Liver (tissue), 3 donors: ENCODE data around the gene ADA.

Source experiments
- CTCF ChIP-seq: fragments of 150-350 bp; IDR thresholded peaks from 2 replicates; pipeline ENCODE4 v1.5.1; 2017; ENCODE audit warnings: improper control_type of control experiment, low read depth, low read length; ENCODE audit not compliant: missing input control
- GABPA ChIP-seq, 2 donors: IDR thresholded peaks in 1 of 2; conservative IDR thresholded peaks in 1 of 2; 2 replicates each; pipeline ENCODE4 v1.6.1; 2016; ENCODE audit warnings: antibody characterized with exemption in 2 of 2, mild to moderate bottlenecking in 1 of 2, moderate library complexity in 1 of 2
- JUND ChIP-seq, 2 donors: IDR thresholded peaks; 2 replicates each; pipeline ENCODE4 v1.6.1; 2016; ENCODE audit warnings: antibody characterized with exemption in 2 of 2
- MAX ChIP-seq: IDR thresholded peaks from 2 replicates; pipeline ENCODE4 v1.6.1; 2016; ENCODE audit warnings: antibody characterized with exemption
- NR2F2 ChIP-seq: IDR thresholded peaks from 2 replicates; pipeline ENCODE4 v1.6.1; 2016; ENCODE audit warnings: antibody characterized with exemption
- RAD21 ChIP-seq, 2 donors: IDR thresholded peaks; 2 replicates each; pipeline ENCODE4 v1.6.1; 2016; ENCODE audit warnings: antibody characterized with exemption in 2 of 2, mild to moderate bottlenecking in 2 of 2
- REST ChIP-seq: IDR thresholded peaks from 2 replicates; pipeline ENCODE4 v1.6.1; 2016; ENCODE audit warnings: antibody characterized with exemption, mild to moderate bottlenecking
- RXRA ChIP-seq, 2 donors: IDR thresholded peaks; 2 replicates each; pipeline ENCODE4 v1.6.1; 2017 to 2018; ENCODE audit warnings: antibody characterized with exemption in 2 of 2, mild to moderate bottlenecking in 1 of 2
- SP1 ChIP-seq: IDR thresholded peaks from 2 replicates; pipeline ENCODE4 v1.6.1; 2018; ENCODE audit warnings: antibody characterized with exemption, mild to moderate bottlenecking
- TAF1 ChIP-seq: conservative IDR thresholded peaks from 2 replicates; pipeline ENCODE4 v1.6.1; 2016; ENCODE audit warnings: antibody characterized with exemption, mild to moderate bottlenecking
- YY1 ChIP-seq: IDR thresholded peaks from 2 replicates; pipeline ENCODE4 v1.6.1; 2016; ENCODE audit warnings: antibody characterized with exemption, mild to moderate bottlenecking
- ZBTB33 ChIP-seq: IDR thresholded peaks from 2 replicates; pipeline ENCODE4 v1.6.1; 2016; ENCODE audit warnings: antibody characterized with exemption
- donor health status: healthy.
- donor health status: healthy.

- TF ChIP-seq CTCF = no peak
- TF ChIP-seq REST = no peak
- no peak for TF ChIP-seq MAX
- no peak for TF ChIP-seq RAD21 (IDR thresholded peaks at IDR 0.05)
- no peak for TF ChIP-seq YY1
- no peak for TF ChIP-seq JUND (IDR thresholded peaks at IDR 0.05)
- TF ChIP-seq GABPA (IDR thresholded peaks at IDR 0.05 in 1 of 2, conservative IDR thresholded peaks at IDR 0.05 in 1 of 2) = no peak
- TF ChIP-seq NR2F2 = no peak
- no peak for TF ChIP-seq SP1
- no peak for TF ChIP-seq ZBTB33
- TF ChIP-seq TAF1 = no peak
- no peak for TF ChIP-seq RXRA (IDR thresholded peaks at IDR 0.05)
These were observed 18.2 kb downstream of the ADA start for GRCh38 chr20:44633187-44633810.
